Gastroesophageal sphincter (tissue), 3 donors: ENCODE measurements around the gene CARD11.

Experiments used
- EP300 ChIP-seq: sonication (generic); formaldehyde crosslinking; IDR thresholded peaks from one replicate; pipeline ENCODE4 v1.6.1; 2017; ENCODE audit warnings: antibody characterized with exemption, mild to moderate bottlenecking
- TF ChIP-seq, protein P1 (sequence below), 4 experiments: fragments of 200-600 bp in 2 of 4; fragments of 450-650 bp in 2 of 4; sonication (generic) in 1 of 4; IDR thresholded peaks; one replicate each; pipeline ENCODE4 v1.5.1; 2017 to 2019; ENCODE audit warnings: antibody characterized with exemption in 4 of 4, mild to moderate bottlenecking in 2 of 4, moderate library complexity in 2 of 4

DNA sequence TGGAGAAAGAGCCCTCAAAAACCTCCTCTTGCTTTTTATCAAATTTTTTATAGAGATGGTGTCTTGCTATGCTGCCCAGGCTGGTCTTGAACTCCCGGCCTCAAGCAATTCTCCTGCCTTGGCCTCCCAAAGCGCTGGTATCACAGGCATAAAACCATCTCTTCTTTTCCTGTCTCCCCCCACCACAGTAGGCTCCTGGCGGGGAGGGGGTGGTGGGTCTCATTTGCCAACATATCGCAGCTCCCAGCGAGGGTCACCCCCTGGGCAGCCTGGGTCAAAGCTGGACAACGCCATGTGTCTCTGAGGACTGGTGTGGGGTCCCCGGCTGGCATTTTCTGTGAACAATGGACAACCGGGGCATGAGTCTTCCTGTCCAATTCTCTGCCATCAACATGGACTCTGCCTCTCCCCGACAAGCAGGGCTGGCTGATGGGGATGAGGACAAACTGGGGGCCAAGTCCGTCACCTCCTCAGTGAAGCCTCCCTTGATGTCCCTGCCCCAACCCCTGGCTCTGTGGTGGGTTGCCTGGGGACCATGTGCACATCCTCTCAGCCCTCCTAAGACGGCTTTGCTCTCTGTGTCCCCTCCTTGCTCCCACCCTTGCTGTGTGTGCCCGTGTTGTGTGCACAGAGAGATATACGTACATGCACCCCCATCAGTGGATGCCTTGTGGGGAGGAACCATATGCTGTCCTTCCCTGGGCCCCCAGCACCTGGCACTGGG lies 113.2 kb downstream of the CARD11 start:
- TF ChIP-seq, protein P1, sequence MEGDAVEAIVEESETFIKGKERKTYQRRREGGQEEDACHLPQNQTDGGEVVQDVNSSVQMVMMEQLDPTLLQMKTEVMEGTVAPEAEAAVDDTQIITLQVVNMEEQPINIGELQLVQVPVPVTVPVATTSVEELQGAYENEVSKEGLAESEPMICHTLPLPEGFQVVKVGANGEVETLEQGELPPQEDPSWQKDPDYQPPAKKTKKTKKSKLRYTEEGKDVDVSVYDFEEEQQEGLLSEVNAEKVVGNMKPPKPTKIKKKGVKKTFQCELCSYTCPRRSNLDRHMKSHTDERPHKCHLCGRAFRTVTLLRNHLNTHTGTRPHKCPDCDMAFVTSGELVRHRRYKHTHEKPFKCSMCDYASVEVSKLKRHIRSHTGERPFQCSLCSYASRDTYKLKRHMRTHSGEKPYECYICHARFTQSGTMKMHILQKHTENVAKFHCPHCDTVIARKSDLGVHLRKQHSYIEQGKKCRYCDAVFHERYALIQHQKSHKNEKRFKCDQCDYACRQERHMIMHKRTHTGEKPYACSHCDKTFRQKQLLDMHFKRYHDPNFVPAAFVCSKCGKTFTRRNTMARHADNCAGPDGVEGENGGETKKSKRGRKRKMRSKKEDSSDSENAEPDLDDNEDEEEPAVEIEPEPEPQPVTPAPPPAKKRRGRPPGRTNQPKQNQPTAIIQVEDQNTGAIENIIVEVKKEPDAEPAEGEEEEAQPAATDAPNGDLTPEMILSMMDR (IDR thresholded peaks at IDR 0.05) = no peak
- TF ChIP-seq EP300 = no peak
